RWPE2 (cell line): ENCODE data around the gene OR8D4.

Experiments
- ATAC-seq: fragments of 200-7000 bp; cut with Tn5 transposase; 3 replicates; pipeline ENCODE4 v1.9.1; 2021; ENCODE audit warnings: low read depth
- DNase-seq: peaks from one replicate; pipeline ENCODE4 v3.0.0-alpha.2; 2020; ENCODE audit warnings: low spot score
- H3K27ac ChIP-seq: fragments of 450-650 bp; 2 replicates; pipeline ENCODE4 v1.5.1; 2017; ENCODE audit warnings: mild to moderate bottlenecking; ENCODE audit not compliant: poor library complexity, severe bottlenecking
- H3K27me3 ChIP-seq: fragments of 250-450 bp; sonication (Bioruptor Pico); 2 replicates; pipeline ENCODE4 v1.5.1; 2021; ENCODE audit warnings: mild to moderate bottlenecking, moderate library complexity; ENCODE audit not compliant: insufficient read depth, poor library complexity, severe bottlenecking
- H3K36me3 ChIP-seq: fragments of 250-450 bp; sonication (Bioruptor Pico); 2 replicates; pipeline ENCODE4 v1.5.1; 2020; ENCODE audit warnings: low read depth, mild to moderate bottlenecking, moderate library complexity
- H3K4me1 ChIP-seq: fragments of 250-450 bp; sonication (Bioruptor Pico); 2 replicates; pipeline ENCODE4 v1.5.1; 2021; ENCODE audit warnings: mild to moderate bottlenecking, moderate library complexity; ENCODE audit not compliant: insufficient read depth, poor library complexity, severe bottlenecking
- H3K4me3 ChIP-seq: fragments of 250-450 bp; sonication (Bioruptor Pico); 2 replicates; pipeline ENCODE4 v1.5.1; 2021; ENCODE audit warnings: mild to moderate bottlenecking, moderate library complexity; ENCODE audit not compliant: severe bottlenecking
- H3K9me3 ChIP-seq: fragments of 250-450 bp; sonication (Bioruptor Pico); 2 replicates; pipeline ENCODE4 v1.5.1; 2021; ENCODE audit warnings: mild to moderate bottlenecking, moderate library complexity; ENCODE audit not compliant: severe bottlenecking
- TF ChIP-seq, protein P1 (sequence below): fragments of 450-650 bp; IDR thresholded peaks from one replicate; pipeline ENCODE4 v1.5.1; 2017; ENCODE audit warnings: mild to moderate bottlenecking, moderate library complexity; ENCODE audit not compliant: poor library complexity, severe bottlenecking

Gene OR8D4

DNA sequence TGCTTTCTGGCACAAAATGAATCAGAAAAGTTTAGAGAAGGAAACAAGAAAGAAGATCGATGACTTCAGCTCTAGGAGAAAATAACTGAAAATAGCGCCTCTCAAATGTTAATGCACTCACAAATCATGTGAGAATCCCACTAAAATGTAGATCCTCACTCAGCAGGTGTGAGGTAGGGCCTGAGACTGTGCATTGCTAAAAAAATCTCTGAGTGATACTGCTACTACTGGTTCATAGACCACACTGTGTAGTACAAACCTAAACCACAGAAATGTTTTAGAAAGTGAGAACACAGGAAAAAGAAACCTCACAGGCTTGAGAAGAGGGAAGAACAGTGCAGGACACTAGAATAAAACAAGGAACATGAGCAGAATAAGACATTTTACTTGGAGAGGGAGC is 2.0 kb downstream of the OR8D4 start:
- TF ChIP-seq, protein P1, sequence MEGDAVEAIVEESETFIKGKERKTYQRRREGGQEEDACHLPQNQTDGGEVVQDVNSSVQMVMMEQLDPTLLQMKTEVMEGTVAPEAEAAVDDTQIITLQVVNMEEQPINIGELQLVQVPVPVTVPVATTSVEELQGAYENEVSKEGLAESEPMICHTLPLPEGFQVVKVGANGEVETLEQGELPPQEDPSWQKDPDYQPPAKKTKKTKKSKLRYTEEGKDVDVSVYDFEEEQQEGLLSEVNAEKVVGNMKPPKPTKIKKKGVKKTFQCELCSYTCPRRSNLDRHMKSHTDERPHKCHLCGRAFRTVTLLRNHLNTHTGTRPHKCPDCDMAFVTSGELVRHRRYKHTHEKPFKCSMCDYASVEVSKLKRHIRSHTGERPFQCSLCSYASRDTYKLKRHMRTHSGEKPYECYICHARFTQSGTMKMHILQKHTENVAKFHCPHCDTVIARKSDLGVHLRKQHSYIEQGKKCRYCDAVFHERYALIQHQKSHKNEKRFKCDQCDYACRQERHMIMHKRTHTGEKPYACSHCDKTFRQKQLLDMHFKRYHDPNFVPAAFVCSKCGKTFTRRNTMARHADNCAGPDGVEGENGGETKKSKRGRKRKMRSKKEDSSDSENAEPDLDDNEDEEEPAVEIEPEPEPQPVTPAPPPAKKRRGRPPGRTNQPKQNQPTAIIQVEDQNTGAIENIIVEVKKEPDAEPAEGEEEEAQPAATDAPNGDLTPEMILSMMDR: no peak
- H3K4me3 ChIP-seq: no peak overlapping the region
- DNase-seq (no peak), ATAC-seq (no peak)
- no peaks in the 10 kb centered on the region for H3K4me1 ChIP-seq
- no peaks in the 10 kb centered on the region for H3K36me3 ChIP-seq
- H3K9me3 ChIP-seq: no peaks in the 10 kb centered on the region
- no peak overlapping the region for H3K27ac ChIP-seq
- H3K27me3 ChIP-seq: no peaks in the 10 kb centered on the region

DNA sequence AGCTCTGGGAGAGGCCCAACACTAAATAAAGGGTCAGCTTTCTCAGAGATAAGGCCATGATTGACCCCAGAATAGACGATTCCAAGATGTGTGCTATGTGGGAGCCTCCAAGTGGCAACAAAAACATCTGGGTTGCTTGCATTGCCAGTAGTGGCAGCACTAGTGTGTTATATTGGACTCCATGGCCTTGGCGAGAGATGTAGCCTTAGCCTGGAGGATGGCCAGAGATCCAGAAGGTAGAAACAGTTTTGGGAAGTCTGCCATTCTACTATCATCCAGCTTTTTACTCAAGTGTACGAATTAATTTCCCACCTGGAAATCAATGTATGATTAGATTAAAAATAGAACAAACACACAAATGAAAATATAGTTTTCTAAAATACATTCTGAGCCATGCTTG is 3.0 kb downstream of the OR8D4 start:
- H3K36me3 ChIP-seq: no peaks in the 10 kb centered on the region
- TF ChIP-seq, protein P1: no peak

DNA sequence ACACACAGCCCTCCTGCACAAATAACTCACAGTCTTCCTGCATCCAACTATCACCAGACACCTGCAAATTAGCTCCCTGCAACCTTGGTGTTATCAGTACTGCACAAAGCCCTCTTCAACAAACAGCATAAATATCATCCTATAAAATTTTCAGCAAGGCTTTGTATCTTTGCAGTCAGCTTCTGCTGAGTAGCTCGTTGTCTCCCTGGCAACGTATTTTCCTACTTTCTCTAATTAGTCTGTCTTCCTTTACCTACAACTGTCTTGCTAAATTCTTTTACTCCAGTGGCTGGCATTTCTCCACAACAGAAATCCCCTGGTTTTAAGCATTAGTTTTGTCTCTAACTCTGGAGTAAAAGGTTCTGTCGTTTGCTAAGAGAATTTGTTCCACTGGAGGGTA is 3.9 kb downstream of the OR8D4 start:
- Histone ChIP-seq H3K27me3 (no peaks in the 10 kb centered on the region), H3K36me3 (no peaks in the 10 kb centered on the region), H3K4me3 (no peak overlapping the region), H3K27ac (no peak overlapping the region), H3K9me3 (no peaks in the 10 kb centered on the region), H3K4me1 (no peaks in the 10 kb centered on the region)
- TF ChIP-seq, protein P1: no peak
- ATAC-seq (no peak), DNase-seq (no peak)

More for the DNA sequence above, 3.0 kb downstream of the OR8D4 start:
- no peak for ATAC-seq
- H3K27me3 ChIP-seq: no peaks in the 10 kb centered on the region
- DNase-seq: no peak
- no peaks in the 10 kb centered on the region for H3K4me1 ChIP-seq
- no peak overlapping the region for H3K27ac ChIP-seq
- H3K9me3 ChIP-seq: no peaks in the 10 kb centered on the region
- no peak overlapping the region for H3K4me3 ChIP-seq

DNA sequence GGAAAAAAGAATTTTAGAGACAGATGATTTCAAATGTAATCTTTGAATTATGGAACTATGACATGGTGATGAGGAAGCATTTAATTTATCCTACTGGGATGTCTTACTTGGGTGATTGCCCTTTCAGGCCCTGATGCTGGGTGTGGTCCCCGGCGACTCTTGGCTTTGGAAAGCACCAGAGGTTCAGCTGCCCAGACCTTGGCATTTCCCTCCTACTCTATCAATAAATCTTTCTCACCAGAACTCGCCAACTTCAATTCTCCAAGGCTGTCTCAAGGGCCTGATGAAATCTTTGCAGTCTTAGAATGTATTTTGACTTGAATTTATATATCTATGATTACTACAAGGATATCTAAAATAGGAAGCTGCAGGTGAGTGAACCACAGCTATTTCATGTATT is 19.0 kb downstream of the OR8D4 start:
- no peak for ATAC-seq
- TF ChIP-seq, protein P1: no peak
- no peak overlapping the region for H3K27ac ChIP-seq

DNA sequence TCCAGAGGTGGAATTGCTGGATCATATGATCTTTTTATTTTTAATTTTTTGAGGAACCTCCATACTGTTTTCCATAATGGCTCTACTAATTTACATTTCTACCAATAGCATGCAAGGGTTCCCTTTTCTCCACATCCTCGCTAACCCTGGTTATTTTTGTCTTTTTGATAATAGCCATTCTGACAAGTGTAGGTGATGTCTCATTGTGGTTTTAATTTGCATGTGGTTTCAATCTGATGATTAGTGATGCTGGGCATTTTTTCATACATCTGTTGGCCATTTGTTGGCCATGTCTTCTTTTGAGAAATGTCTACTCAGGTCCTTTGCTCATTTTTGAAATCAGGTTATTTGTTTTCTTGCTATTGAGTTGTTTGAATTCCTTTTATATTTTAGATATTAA is 22.1 kb downstream of the OR8D4 start:
- Histone ChIP-seq H3K4me3 (no peak overlapping the region), H3K27ac (no peak overlapping the region), H3K4me1 (no peaks in the 10 kb centered on the region), H3K9me3 (no peaks in the 10 kb centered on the region), H3K36me3 (no peaks in the 10 kb centered on the region), H3K27me3 (no peaks in the 10 kb centered on the region)
- TF ChIP-seq, protein P1: no peak
- DNase-seq (no peak), ATAC-seq (no peak)

More for the DNA sequence above, 19.0 kb downstream of the OR8D4 start:
- Histone ChIP-seq H3K4me3 (no peak overlapping the region), H3K27me3 (no peaks in the 10 kb centered on the region), H3K4me1 (no peaks in the 10 kb centered on the region), H3K9me3 (no peaks in the 10 kb centered on the region), H3K36me3 (no peaks in the 10 kb centered on the region)
- no peak for DNase-seq
